GM12801 (cell line): Measurements from ENCODE around the gene SALL3.

Experiments
- TF ChIP-seq, protein P1 (sequence below): IDR thresholded peaks from one replicate; pipeline ENCODE4 v1.5.1; 2011; ENCODE audit warnings: control low read depth; ENCODE audit not compliant: insufficient read length; ENCODE audit errors: extremely low read depth

Gene SALL3

DNA sequence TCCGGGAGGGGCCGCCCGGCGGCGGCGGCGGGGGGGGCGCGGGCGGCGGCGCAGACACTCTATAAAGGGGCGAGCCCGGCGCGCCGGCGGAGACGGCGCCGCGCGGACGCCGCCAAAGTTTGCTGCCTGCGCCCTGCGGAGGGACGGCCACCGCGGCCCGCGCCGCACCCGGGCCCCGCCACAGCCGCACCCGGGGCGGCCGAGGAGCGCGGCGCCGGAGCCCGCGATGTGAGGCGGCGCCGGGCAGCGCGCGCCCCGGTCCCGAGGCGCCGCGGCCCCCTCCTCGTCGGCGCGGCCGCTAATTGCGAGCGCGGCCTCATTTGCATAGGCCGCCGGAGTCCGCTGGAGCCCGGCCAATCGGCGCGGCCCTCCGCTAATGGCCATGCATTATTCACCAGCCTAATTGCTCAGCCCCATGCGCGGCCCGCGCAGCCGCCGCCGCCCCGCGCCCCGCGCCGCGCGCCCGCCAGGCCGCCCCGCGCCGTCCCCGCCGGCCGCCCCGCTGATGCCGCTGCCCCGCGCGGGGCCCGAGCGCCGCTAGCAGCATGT lies at the start of gene SALL3:
TSS of gene SALL3 (plus strand) at position 89 of the 549 bp plus-strand sequence. CDS start at position 546, 457 bp downstream.
- TF ChIP-seq, protein P1, sequence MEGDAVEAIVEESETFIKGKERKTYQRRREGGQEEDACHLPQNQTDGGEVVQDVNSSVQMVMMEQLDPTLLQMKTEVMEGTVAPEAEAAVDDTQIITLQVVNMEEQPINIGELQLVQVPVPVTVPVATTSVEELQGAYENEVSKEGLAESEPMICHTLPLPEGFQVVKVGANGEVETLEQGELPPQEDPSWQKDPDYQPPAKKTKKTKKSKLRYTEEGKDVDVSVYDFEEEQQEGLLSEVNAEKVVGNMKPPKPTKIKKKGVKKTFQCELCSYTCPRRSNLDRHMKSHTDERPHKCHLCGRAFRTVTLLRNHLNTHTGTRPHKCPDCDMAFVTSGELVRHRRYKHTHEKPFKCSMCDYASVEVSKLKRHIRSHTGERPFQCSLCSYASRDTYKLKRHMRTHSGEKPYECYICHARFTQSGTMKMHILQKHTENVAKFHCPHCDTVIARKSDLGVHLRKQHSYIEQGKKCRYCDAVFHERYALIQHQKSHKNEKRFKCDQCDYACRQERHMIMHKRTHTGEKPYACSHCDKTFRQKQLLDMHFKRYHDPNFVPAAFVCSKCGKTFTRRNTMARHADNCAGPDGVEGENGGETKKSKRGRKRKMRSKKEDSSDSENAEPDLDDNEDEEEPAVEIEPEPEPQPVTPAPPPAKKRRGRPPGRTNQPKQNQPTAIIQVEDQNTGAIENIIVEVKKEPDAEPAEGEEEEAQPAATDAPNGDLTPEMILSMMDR = no peak

DNA sequence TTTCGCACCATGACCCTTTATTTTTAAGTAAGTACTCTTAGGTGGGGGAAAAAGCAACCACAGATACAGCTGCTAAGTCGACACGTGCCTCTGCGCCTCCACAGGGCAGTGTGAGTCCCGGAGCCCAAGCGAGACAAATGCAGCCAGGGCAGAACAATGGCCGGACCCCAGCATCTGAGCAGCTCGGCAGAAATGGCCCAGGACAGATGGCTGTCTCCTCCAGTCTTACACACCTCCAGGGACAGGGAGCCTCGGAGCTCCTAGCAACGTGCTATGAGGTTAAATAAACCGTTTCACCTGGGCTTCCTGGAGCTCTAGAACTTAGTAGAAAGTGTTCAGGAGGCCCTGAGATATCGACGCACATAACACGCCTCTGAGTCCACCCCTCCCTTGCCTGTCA lies 47.3 kb upstream of the SALL3 start:
- TF ChIP-seq, protein P1 = no peak

DNA sequence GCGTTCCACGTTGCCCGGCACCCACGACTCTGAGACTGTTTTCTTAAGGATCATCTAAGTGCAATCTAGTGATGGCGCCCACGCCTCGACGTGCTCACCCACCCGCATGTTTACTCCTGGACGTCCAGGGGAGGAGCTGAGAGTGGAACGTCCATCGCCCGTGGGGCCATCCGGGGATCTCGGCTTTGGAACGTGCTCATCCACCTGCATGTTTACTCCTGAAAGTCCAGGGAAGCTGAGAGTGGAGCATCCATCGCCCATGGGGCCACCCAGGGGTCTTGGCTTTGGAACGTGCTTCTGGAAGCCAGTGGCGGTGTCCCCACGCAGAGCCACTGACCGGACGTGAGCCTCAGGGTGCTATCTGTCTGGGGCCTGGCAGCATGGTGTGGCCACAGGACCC lies 45.6 kb upstream of the SALL3 start:
- TF ChIP-seq, protein P1 = no peak

GRCh38 chr18:78934551-78935225 lies 44.9 kb upstream of the SALL3 start:
- TF ChIP-seq, protein P1 = no peak

- TF ChIP-seq, protein P1 = no peak
Observed at GRCh38 chr18:78935406-78935805, 44.2 kb upstream of the SALL3 start.

GRCh38 chr18:78936251-78937005 lies 43.2 kb upstream of the SALL3 start:
- TF ChIP-seq, protein P1 = no peak

GRCh38 chr18:78937166-78937565 lies 42.5 kb upstream of the SALL3 start:
- TF ChIP-seq, protein P1 = no peak
